ENCODE results near the gene SPAST.
A peak's percentile ranks its signal among the peaks of the same experiment; 100 is the strongest.
"Not testable (repeated sequence)": the region's sequence is repeated elsewhere in the genome, so short reads cannot be mapped to it uniquely, and the experiment has no call there.

Gene SPAST

DNA sequence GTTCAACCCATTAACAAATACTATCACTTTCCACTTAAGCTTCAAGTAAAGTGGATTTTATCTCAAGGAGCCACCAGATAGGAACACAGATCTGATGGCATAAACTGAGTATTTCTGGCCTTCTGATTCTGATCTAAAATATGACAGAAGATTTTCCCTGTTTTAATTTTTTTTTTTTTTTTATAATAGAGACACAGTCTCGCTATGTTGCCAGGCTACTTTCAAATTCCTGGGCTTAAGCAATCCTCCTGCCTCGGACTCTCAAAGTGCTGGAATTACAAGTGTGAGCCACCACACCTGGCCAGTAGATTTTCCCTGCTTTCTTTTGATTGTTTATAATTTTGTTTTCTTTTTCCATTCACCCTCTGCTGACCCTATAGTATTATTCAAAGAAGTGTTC, 65.7 kb downstream of the SPAST start:
- FAIRE-seq, result no peak

DNA sequence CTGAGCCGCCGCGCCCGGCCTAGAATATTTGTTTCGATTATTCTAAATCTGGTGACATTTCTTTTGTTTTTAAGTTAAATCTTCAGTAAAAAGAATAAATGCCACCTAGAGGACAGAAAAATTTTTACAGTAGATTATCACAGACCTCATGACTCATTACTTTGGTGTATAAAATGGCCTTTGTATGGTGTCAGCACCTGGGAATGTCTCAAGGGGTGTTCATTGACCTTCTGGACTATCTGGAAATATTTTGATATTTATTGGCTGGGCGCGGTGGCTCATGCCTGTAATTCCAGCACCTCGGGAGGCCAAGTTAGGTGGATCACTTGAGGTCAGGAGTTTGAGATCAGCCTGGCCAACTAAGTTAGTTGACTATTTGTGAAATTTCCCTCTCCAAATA, 72.1 kb downstream of the SPAST start:
- peak; percentile 38 for FAIRE-seq

DNA sequence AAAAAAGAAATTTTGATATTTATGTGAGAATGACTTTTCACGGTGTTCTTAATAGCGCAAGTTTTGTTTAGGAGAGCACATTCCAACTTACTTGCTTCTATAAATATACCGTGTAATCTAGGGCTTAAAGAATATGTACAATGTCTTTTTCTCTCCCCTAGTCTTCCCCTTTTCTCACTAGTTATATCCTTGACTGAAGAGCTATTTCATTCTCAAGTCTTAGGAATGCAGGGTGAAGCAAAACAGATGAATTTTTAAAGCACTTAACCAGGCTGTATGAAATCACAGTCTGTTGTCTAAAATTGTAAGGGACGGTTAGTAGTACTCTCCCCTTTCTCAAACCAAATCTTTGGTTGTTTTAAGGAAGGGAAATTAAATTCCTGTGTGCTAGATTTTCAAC, 72.7 kb downstream of the SPAST start:
- FAIRE-seq, result no peak

DNA sequence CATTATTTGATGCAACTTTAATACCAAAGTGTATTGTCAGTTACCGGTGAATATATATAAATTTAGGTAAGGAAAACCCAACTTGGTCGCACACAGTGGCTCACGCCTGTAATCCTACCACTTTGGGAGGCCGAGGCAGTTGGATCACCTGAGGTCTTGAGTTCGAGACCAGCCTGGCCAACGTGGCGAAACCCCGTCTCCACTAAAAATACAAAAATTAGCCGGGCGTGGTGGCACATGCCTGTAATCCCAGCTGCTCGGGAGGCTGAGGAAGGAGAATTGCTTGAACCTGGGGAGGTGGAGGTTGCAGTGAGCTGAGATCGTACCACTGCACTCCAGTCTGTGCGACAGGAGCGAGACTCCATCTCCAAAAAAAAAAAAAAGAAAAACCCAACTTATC, 88.2 kb downstream of the SPAST start:
- FAIRE-seq, result not testable (repeated sequence)

DNA sequence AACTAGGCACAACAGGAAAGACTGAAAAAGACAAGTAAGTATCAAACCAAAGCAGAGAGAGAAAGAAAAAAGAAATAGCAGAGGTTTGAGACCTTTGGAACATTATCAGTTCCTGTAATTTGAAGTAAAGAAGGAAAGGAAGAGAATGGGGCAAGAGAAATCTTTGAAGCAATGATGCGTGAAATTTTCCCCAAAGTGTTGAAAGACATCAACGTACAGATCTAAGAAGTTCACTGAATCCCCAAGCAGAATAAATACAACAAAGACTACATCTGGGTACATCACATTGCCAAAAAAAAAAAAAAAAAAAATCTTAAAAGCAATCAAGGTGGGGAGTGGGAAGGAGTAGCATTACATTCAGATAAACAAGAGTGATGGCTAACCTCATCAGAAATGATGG, 96.3 kb downstream of the SPAST start:
- no peak for FAIRE-seq

DNA sequence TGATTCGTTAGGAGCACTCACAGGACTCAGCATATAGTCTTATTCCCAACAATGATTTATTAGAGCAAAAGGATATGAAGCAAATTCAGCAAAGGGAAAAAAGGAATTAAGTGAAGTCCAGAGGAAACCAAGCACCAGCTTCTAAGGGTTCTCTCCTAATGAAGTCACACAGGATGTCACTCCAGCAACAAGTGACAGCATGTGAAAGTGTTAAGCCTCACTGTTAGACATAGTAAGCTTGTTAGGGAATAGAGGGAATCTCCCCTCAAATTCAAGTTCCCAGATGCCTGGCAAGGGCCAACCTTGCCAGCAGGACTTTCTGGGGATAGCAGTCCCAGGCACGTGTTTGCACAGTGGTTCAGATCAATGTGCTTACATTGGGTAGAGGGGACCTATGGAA, 97.9 kb downstream of the SPAST start:
- FAIRE-seq, result no peak

DNA sequence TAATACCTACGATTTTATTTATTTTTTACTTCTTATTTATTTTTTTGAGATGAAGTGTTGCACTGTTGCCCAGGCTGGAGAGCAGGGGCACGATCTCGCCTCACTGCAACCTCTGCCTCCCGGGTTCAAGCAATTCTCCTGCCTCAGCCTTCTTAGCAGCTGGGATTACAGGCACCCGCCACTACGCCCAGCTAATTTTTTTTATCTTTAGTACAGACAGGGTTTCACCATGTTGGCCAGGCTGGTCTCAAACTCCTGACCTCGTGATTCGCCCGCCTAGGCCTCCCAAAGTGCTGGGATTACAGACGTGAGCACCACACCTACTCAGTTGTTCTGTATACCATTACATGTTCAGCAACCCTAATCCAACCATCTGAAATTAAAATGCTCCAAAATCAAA, 100.9 kb downstream of the SPAST start:
- not testable (repeated sequence) for FAIRE-seq

DNA sequence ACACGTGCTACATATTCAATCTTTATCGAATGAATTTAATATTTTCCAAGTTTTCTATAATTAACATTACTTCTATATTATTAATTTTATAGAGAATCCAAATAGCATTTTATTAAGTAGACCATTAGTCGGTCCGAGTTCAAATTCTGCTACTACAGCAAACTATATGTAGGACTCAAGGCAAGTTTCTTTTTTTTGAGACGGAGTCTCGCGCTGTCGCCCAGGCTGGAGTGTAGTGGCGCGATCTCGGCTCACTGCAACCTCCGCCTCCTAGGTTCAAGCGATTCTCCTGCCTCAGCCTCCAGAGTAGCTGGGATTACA, 101.6 kb downstream of the SPAST start:
- not testable (repeated sequence) for FAIRE-seq

DNA sequence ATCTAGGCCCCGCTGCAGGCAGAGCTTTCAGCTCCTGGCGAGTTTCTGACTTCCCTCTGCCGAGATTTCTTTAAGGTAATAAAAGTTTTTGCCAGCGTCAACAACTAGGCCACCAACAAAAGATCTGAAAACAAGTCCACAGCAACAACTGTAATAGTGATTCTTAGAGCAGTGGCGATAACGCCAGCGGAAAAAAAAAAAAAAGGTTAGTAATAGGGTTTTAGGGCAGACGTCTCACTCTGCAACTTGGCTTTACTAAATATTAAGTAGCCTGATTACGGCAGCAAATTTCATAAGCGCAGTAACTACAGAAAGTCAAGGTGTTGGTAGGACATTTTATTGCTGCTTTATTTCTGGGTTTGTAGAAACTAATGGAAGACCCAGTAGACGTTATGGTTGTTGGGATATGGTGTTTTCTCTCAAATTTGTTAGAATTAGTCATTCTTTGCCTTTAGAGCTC, 102.8 kb downstream of the SPAST start:
- no peak for FAIRE-seq

DNA sequence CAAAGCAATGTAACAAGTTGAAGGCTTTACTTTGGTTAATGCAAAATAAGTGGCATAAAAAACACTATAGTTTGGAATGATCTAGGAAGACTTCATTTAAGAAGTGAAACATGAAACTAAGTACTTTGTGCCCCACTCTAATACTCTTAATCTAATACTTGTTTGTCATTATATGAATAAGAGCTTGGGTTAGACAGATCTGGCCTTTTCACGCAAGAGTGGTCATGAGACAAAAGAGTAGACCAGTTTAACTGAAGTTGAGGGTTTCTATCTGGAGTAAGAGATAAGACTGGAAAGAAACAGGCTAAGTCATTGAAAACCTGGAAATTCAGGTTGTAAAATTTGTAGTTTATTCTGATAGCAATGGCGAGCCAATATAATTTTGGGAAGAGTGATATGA, 105.2 kb downstream of the SPAST start:
- no peak for FAIRE-seq

DNA sequence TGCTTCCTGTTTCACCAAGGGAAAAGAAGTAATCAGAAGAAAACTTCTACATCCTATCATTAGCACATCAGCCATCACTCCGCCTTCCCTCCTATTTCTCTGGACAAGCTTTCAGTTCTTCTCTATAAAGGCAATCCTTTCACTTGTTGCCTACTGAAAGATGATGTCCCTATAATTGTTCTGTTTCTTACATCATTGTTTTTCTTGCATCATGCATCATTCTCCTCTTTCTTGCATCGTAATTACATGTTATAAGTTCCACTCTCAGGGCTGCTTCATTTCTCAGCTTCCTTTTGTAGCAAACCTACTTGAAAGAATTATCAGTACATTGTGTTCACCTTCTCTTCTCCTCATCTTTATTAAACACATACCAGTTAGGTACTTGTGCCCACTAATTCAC, 109.5 kb downstream of the SPAST start:
- FAIRE-seq, result no peak

DNA sequence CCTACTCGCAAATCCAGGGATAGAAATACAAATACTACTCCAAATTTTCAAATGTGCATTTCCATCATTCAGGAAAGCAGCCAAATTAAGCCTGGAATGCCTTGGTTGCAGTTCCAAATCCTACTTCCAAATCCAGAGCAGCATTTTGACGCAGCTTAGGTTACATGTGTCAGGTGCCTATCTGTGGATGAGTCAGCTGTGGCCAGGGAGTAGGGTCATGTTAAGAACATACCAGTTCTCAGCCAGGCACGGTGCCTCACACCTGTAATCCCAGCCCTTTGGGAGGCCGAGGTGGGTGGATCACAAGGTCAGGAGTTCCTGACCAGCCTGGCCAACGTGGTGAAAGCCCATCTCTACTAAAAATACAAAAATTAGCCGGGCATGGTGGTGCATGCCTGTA, 119.3 kb downstream of the SPAST start:
- no peak for FAIRE-seq

DNA sequence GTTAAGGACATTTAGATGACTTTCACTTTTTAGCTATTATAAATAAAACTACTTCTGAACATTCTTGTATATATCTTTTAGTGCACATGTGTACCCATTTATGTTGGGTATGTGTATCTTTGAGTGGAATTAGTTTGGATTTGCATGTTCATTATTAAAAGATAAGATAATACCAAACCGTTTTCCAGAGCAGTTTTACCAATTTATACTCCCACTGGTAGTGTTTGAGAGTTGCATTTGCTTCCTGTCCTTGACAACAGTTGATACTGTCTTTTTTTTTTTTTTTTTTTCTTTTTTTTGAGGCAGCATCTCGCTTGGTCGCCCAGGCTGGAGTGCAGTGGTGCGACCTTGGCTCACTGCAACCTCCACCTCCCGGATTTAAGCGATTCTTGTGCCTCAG, 125.7 kb downstream of the SPAST start:
- no peak for FAIRE-seq

DNA sequence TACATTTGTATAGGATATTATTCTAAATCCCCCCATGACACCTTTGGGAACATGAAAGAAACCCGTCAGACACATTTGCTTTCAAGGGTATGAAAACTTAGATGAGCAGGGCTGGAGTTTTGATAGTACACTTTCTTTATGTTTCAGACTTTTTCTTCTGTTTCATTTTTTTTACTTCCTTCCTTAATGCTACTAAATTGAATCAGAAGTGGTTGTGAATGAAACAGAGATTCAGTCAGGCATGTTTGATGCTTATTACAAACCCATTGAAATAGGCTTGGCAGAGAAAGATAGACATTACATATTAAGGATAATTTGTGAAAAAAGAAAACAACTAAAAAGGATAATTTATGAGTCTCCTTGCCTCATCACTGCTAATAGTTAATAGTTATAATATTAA, 129.1 kb downstream of the SPAST start:
- FAIRE-seq, result no peak

DNA sequence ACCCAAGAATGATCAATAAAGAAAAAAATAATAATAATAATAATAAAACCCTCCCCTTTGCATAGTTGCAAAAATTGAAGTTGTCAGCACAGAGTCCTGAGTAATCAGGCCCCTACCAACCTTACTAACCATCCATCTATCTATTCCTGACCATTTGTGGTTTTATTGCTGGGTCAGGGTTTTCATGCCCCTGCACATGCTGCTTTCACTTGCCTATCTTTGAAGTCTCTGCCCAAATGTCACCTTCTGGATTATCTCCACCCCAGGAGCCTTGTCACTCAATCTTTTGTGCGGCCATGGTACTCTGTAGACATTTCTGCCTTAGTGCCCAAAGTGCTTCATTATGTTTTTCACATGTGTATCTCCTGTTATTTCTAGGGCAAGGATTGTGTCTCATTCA, 137.5 kb downstream of the SPAST start:
- FAIRE-seq, result no peak

DNA sequence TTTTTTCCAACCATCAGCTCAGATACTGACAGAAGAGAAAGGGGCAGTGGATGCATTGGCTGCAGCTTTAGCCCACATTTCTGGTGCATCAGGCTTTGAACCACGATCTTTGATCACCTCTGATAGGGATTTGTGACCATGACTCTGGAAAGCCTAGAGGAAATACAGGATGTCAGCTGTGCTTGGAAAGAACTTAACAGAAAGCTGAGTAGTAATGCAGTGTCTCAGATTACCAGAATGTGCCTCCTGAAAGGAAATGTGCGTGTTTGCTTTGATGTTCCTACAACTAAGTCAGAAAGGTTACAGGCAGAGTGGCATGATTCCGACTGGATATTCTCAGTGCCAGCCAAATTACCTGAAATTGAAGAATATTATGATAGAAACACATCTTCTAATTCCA, 140.1 kb downstream of the SPAST start:
- FAIRE-seq, result not testable (repeated sequence)
